Activated gamma-delta T cell treated with Interleukin-2 at 50 U/mL for 16 hours (primary cell): ENCODE measurements around the gene PPIB.
"Not testable (repeated sequence)": the region's sequence is repeated elsewhere in the genome, so short reads cannot be mapped to it uniquely, and the experiment has no call there.

Experiments used
- DNase-seq: peaks from one replicate; pipeline ENCODE4 v3.0.0-alpha.2; 2020

The PPIB gene

DNA sequence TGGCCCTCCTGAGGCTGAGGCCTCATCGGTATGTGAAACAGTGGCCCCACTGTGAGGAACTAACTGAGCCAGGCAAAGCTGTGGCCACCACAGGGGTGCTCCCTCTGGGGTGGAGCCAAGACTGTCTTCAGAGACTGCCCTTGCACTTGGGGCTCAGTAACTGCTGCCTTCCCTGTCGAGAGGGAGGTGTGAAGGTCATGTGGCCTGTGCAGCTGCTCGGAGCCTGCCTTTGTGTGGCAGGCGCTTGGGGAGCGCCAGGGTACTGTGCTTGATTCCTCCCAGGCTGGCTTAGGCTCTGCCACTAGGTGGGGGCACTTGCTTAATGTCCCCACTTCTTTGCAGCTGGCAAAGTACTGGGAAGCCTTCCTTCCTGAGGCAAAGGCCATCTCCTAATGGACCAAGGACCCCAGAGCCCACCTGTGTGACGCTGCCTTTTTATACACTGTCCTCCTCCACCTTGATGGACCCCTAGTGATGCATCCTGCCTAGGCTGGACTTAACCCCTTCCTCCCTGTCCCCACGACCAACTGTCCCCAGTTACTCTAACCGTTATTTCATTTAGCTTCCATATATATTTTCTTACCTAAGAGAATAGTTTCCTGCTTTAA is 25.5 kb downstream of the PPIB start:
- no peak for DNase-seq

- DNase-seq, result no peak
These were observed 26.5 kb downstream of the PPIB start for GRCh38 chr15:64136347-64136746.

DNA sequence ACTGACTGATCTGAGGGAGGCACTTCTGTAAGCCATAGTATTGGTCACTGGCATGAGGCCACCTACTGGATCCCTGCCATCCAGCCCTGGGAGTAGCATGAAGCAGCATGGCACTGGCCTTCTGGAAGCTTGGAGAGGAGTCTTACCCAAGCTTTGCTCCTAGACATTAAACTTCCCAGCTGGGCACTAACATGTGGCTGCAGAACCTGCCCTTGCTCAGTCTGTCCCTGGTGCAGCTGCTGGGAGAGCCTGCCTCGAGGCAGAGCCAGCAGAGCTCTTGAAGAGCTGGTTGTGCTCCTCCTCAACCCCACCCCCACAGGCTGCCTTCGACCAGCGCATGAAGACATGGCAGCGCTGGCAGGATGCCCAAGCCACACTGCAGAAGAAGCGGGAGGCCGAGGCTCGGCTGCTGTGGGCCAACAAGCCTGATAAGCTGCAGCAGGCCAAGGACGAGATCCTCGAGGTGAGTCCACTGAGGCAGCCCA is 28.4 kb downstream of the PPIB start:
- no peak for DNase-seq

DNA sequence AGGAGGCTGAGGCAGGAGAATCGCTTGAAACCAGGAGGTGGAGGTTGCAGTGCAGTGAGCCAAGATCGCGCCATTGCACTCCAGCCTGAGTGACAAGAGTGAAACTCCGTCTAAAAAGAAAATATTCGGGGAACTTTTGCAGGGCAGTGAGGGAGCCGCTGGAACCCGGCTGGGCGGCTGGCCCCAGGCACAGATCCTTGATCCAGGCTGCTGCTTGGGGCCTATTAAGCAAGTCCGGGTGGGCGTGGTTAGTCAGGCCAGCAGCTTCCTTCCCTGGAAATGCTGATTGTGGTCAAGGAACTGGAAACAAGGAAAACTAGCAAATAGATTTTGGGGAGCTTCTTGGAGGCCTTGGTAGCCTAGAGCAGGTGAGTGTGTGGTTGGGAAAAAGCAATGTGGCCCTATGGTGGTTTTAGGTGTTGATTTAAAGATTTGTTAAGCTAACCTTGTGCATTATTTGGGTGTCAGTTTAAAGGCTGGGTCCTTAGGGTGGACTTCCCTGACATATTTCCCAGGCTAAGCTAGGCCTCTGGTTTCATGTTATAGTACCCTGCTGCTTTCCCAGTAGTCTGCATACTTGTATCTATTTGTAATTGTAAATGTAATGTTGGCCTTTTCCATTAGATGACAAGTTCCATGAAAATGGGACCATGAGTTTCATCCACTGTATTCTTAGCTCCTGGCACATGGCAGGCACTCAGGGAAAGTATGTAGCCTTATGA is 29.0 kb downstream of the PPIB start:
- DNase-seq, result no peak

DNA sequence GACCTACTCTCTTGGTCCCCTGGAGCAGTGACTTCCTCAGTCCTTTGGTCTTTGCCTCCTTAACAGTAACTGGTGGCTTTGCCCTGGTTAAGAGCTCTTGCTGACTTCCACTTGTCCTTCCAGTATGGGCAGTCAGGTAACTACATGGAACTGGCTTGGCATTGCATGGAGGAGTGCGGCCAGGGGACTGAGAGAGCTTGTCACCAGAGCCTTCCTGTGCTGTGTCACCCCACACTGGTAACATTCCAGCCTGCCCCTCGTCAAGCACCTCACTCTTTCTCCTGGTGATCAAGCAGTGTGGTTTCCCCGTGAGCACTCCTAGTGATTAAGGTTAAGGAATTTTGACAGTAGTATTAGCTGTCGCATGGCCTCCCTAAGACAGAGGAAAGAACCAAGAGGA is 30.6 kb downstream of the PPIB start:
- DNase-seq, result no peak

GRCh38 chr15:64131547-64131946 is 31.3 kb downstream of the PPIB start:
- no peak for DNase-seq

DNA sequence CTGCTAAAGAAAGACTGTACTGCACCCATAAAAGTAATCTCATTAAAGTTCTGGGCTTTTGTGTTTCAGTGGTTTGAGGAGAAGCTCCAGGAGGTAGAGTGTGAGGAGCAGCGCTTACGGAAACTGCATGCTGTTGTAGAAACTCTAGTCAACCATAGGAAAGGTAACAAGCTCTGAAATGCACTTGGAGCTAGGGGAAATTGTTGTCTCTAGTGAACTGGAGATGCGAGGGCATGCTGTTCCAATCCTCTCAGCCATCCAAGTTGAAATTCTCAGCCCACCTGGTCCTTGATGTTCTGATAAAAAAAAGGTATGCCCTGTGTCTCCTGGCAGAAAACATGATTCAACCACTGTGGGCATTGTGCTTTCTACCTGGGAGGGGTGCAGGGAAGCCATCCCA is 32.7 kb downstream of the PPIB start:
- no peak for DNase-seq

- no peak for DNase-seq
These were observed 35.1 kb downstream of the PPIB start for GRCh38 chr15:64127521-64128270.

- DNase-seq, result no peak
These were observed 36.8 kb downstream of the PPIB start for GRCh38 chr15:64125978-64126377.

GRCh38 chr15:64122936-64123351 is 39.9 kb downstream of the PPIB start:
- DNase-seq, result no peak

- no peak for DNase-seq
These were observed 40.4 kb downstream of the PPIB start for GRCh38 chr15:64122444-64122843.

DNA sequence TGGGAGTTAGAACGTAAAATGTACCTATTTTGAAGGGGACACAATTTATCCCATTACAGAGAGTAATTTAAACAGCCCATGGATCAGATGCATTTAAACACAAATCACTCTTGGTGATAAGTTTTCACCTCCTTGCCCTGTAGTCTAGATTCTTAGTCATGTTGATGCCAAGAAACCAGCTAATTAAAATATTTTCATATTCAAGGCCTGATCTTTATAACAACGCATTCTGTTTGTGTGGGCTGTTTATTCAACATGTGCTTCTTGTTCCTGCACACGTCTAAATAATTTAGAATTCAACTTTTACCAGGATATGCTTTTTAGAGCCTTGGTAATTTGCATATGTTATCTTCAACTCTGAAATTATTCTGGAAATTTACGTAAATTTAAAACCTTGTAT is 41.2 kb downstream of the PPIB start:
- DNase-seq, result no peak

- DNase-seq, result not testable (repeated sequence)
These were observed 42.5 kb downstream of the PPIB start for GRCh38 chr15:64120322-64120721.

DNA sequence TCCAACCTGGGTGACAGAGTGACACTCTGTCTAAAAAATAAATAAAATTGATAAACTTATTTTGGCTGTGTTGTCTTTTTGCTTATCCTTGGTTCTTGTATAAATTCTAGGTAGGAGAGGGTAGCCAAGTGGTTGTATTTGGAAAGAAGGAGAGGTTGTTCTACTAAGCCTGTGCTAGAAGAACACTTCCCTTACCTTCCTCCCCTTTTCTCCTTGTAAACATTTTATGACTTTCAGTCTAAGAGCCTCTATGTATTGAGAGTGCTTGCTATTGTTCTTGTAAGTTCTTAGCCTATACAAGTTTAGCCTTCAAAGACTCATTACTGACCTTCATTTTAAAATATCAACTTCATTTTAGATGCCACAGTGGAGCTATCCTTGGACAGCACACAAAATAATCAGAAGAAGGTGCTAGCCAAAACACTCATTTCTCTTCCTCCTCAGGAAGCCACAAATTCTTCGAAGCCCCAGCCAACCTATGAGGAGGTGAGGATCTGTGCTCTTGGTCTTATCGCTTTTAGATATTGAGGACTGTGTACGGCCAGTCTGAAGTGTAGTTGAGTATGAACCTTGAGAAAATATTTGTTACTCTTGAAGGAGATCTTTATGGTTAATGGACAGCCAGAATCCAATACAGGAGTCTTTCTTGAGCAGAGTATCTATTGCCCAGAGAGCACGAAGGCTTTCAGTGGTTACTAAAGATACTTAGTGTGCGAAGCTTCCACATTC is 44.9 kb downstream of the PPIB start:
- DNase-seq, result no peak

DNA sequence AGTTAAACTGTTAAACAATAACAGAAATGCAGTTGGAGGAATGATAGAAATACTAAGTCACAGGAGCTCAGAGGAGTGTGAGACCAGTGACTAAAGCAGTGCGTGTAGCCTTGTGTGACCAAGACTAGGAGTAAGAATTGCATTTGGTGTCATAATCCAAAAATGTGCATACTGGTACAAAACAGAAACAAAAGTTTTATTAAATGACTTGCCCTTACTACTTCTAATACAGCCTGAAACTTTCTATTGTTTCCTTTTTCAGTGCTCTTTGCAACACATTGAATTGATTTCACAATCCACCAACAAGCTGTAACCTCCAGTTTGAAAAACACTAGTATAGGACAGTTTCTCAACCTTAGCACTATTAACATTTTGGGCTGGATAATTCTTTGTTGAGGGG is 49.9 kb downstream of the PPIB start:
- no peak for DNase-seq

GRCh38 chr15:64112073-64112772 is 50.6 kb downstream of the PPIB start:
- DNase-seq, result no peak

- DNase-seq, result no peak
These were observed 51.2 kb downstream of the PPIB start for GRCh38 chr15:64111679-64112050.

DNA sequence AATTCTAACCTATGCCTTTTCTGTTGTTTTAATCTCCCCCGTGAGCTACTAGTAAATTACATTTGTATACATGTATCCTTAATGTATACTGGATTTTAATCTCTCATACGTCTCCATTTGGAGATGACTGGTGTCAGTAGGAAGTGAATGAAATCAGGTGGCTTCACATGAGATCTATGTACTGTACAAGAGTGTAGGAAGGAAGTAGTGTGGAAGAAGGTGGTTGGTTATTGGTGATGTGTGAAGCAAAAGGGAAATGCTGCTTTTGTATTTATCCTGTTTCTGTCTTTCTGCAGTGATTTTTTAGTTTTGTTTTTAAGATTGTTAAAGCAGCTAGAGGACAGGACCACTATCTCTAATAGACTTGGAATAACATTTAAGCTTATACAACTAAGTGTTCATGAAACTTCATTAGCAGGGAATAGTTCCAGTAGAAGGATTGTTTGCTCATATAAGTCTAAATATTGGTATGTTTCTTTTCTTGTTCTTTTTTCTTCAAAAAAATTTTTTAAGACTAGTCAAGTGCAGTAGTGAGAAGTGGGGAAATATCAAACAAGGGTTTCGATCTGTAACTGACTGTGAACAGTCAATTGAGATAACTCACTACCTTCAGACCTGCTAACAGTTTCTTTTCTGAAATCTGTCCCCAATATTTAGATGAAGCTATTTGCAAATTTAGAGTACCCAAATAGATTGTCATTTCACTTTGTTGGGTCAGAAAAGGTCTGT is 51.7 kb downstream of the PPIB start:
- no peak for DNase-seq

- not testable (repeated sequence) for DNase-seq
These were observed 52.6 kb downstream of the PPIB start for GRCh38 chr15:64110108-64110701.

DNA sequence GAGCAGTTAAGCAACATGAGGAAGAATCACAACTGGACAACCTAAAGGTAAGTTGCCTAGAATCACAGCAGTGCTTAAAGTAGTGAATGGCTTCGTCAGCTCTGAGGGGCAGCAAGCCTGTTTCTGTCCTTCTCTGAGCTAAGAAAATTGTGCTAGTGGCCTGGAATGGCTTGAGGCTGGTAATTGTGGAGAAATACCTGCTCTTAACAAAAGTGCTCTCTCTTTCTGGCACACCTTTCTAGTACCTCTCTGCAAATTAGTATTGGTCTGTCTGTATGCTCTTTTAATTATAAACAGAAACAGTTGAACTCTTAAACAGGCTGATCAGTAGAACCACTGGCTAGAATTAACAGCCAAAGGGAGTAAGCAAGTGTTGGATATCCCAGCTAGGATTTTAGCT is 55.5 kb downstream of the PPIB start:
- no peak for DNase-seq
